GM21526 (cell line): ENCODE measurements around the gene EML3.

Experiments
- ATAC-seq: cut with Tn5 transposase; IDR thresholded peaks from one replicate; pipeline ENCODE4 v1.9.1; 2021; ENCODE audit warnings: moderate library complexity; ENCODE audit not compliant: unreplicated experiment, low FRiP score

Gene EML3

DNA sequence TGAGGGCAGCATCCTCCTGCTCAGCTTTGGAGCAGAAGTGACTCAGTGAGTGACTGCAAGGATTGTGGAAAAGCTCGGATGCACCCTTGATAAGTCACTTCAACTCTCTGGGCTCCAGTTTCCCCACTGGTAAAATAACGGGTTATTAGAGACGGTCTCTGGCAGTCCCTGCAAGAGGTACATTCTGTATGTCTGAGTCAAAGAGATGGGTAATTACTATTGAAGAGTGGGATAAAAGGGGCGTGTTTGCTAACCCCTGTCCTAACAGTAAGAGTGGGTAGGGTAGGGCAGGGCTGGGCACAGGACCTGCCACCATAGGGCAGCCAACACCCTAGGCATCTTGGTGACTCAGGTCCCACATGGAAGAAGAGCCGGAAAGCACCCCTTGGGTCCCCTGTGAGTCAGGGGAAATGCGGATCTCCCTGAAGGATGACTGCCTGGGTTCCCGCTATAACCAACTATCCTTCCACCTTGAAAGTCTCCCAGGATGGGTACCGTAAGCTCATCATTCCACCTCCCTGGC is 58.7 kb downstream of the EML3 start:
- no peak for ATAC-seq

GRCh38 chr11:62553080-62553838 is 59.3 kb downstream of the EML3 start:
- ATAC-seq = no peak

GRCh38 chr11:62552485-62553079 is 60.0 kb downstream of the EML3 start:
- no peak for ATAC-seq
